NCI-H1048 (cell line): Measurements from ENCODE around the gene PIGBOS1.
"Not testable (repeated sequence)": the region's sequence is repeated elsewhere in the genome, so short reads cannot be mapped to it uniquely, and the experiment has no call there.

Source experiments
- DNase-seq: peaks from one replicate; lab custom pipeline; 2025; lab: John Stamatoyannopoulos, UW

The PIGBOS1 gene

GRCh38 chr15:55318588-55319494, at the start of gene PIGBOS1, which contains the start of gene PIGB:
Gene PIGBOS1 (minus strand): TSS chr15:55319123. CDS start chr15:55317792, 1,331 bp downstream.
Gene PIGB (plus strand): TSS chr15:55319222. CDS start chr15:55319251, 29 bp downstream.
- DNase-seq = peak; percentile 28

GRCh38 chr15:55366981-55367380, 48.1 kb upstream of the PIGBOS1 start:
- DNase-seq = no peak

- no peak for DNase-seq
These were observed 43.7 kb upstream of the PIGBOS1 start for GRCh38 chr15:55362641-55363040.

GRCh38 chr15:55361048-55361447, 42.1 kb upstream of the PIGBOS1 start:
- no peak for DNase-seq

GRCh38 chr15:55360256-55360655, 41.3 kb upstream of the PIGBOS1 start:
- no peak for DNase-seq

GRCh38 chr15:55358471-55358870, 39.5 kb upstream of the PIGBOS1 start:
- no peak for DNase-seq

- DNase-seq = no peak
These were observed 38.9 kb upstream of the PIGBOS1 start for GRCh38 chr15:55357774-55358173.

- DNase-seq = no peak
These were observed 38.2 kb upstream of the PIGBOS1 start for GRCh38 chr15:55356985-55357585.

GRCh38 chr15:55353025-55353424, 34.1 kb upstream of the PIGBOS1 start:
- DNase-seq = no peak

- no peak for DNase-seq
These were observed 30.4 kb upstream of the PIGBOS1 start for GRCh38 chr15:55349282-55349681.

GRCh38 chr15:55348281-55348778, 29.4 kb upstream of the PIGBOS1 start:
- DNase-seq = no peak

GRCh38 chr15:55344206-55344605, 25.3 kb upstream of the PIGBOS1 start:
- peak; percentile 62 for DNase-seq

- DNase-seq = no peak
These were observed 24.2 kb upstream of the PIGBOS1 start for GRCh38 chr15:55343168-55343567.

- DNase-seq = no peak
These were observed 18.2 kb upstream of the PIGBOS1 start for GRCh38 chr15:55337160-55337559.

- no peak for DNase-seq
These were observed 16.1 kb upstream of the PIGBOS1 start for GRCh38 chr15:55334997-55335396.

GRCh38 chr15:55334371-55334770, 15.4 kb upstream of the PIGBOS1 start:
- DNase-seq = no peak

GRCh38 chr15:55327387-55327786, 8.5 kb upstream of the PIGBOS1 start:
- DNase-seq = no peak

GRCh38 chr15:55322467-55322866, 3.5 kb upstream of the PIGBOS1 start:
- no peak for DNase-seq

- no peak for DNase-seq
These were observed 2.0 kb upstream of the PIGBOS1 start for GRCh38 chr15:55320963-55321362.

GRCh38 chr15:55320238-55320550, 1.3 kb upstream of the PIGBOS1 start:
- DNase-seq = no peak

- DNase-seq = no peak
These were observed 764 bp upstream of the PIGBOS1 start for GRCh38 chr15:55319537-55320237.

- not testable (repeated sequence) for DNase-seq
These were observed 16.1 kb downstream of the PIGBOS1 start for GRCh38 chr15:55302801-55303200.

- no peak for DNase-seq
These were observed 21.6 kb downstream of the PIGBOS1 start for GRCh38 chr15:55297315-55297714.
